ENCODE data around the gene ABLIM3. TPM values are rescaled to one million over a fixed set of nuclear protein-coding genes. Genes with fewer than 3 reads are reported as not detected.

The ABLIM3 gene
- total and polyA plus RNA-seq, 9 donors = 1.7 to 26.4 (median 6.2) TPM

GRCh38 chr5:149246906-149247305, 105.6 kb downstream of the ABLIM3 start:
- no peaks in the 10 kb centered on the region for H3K27me3 ChIP-seq
- no peaks in the 10 kb centered on the region for H3K4me1 ChIP-seq (ENCODE audit: insufficient read depth)
- no peaks in the 10 kb centered on the region for H3K9me3 ChIP-seq
- DNase-seq = no peak
- H3K36me3 ChIP-seq = no peaks in the 10 kb centered on the region
- intact Hi-C loops (cut with DNase I) = no loop called here
- TF ChIP-seq CTCF (IDR thresholded peaks at IDR 0.05) (no peak), EP300 (IDR thresholded peaks at IDR 0.05) (no peak), POLR2A (IDR thresholded peaks at IDR 0.05) (no peak)
- 80 to 91% (median 89%) methylated on average over 4 of the region's 4 CpGs for WGBS, 3 donors
- H3K27ac ChIP-seq = no peak overlapping the region
- H3K4me3 ChIP-seq = no peak overlapping the region

- no peak overlapping the region for H3K27ac ChIP-seq
- WGBS, 3 donors = 84 to 94% (median 86%) methylated on average over 8 of the region's 8 CpGs
- H3K4me3 ChIP-seq = no peak overlapping the region
- H3K27me3 ChIP-seq = no peaks in the 10 kb centered on the region
- no peak for TF ChIP-seq POLR2A (IDR thresholded peaks at IDR 0.05)
- TF ChIP-seq EP300 (IDR thresholded peaks at IDR 0.05) = no peak
- no peak for TF ChIP-seq CTCF (IDR thresholded peaks at IDR 0.05)
- no peaks in the 10 kb centered on the region for H3K36me3 ChIP-seq
- no peaks in the 10 kb centered on the region for H3K4me1 ChIP-seq (ENCODE audit: insufficient read depth)
- intact Hi-C loops (cut with DNase I) = no loop called here
- H3K9me3 ChIP-seq = no peaks in the 10 kb centered on the region
- no peak for DNase-seq
These were observed 106.4 kb downstream of the ABLIM3 start for GRCh38 chr5:149247726-149248125.

- Histone ChIP-seq H3K4me1 (ENCODE audit: insufficient read depth) (no peaks in the 10 kb centered on the region), H3K27ac (no peak overlapping the region), H3K4me3 (no peak overlapping the region), H3K36me3 (no peaks in the 10 kb centered on the region), H3K9me3 (no peaks in the 10 kb centered on the region), H3K27me3 (no peaks in the 10 kb centered on the region)
- TF ChIP-seq EP300 (IDR thresholded peaks at IDR 0.05) (no peak), POLR2A (IDR thresholded peaks at IDR 0.05) (no peak), CTCF (IDR thresholded peaks at IDR 0.05) (no peak)
- intact Hi-C loops (cut with DNase I) = no loop called here
- no peak for DNase-seq
- WGBS, 3 donors = 57 to 67% (median 66%) methylated on average over 4 of the region's 4 CpGs
These were observed 110.3 kb downstream of the ABLIM3 start for GRCh38 chr5:149251546-149251945.

GRCh38 chr5:149254506-149254905, 113.2 kb downstream of the ABLIM3 start:
- H3K27me3 ChIP-seq = no peaks in the 10 kb centered on the region

More at GRCh38 chr5:149254506-149254905, 113.2 kb downstream of the ABLIM3 start:
- WGBS, 3 donors = 30 to 33% (median 33%) methylated on average over 3 of the region's 3 CpGs
- intact Hi-C loops (cut with DNase I) = no loop called here
- TF ChIP-seq EP300 (IDR thresholded peaks at IDR 0.05) (no peak), CTCF (IDR thresholded peaks at IDR 0.05) (no peak), POLR2A (IDR thresholded peaks at IDR 0.05) (no peak)
- Histone ChIP-seq H3K4me1 (ENCODE audit: insufficient read depth) (no peaks in the 10 kb centered on the region), H3K9me3 (no peaks in the 10 kb centered on the region), H3K4me3 (no peak overlapping the region), H3K27ac (no peak overlapping the region), H3K36me3 (no peaks in the 10 kb centered on the region)
- no peak for DNase-seq
